HepG2 (cell line): ENCODE results near the gene LIPH. TPM values are rescaled to one million over a fixed set of nuclear protein-coding genes. Genes with fewer than 3 reads are reported as not detected.

Experiments used
- ARID3A ChIP-seq: IDR thresholded peaks from 2 replicates; pipeline ENCODE4 v1.6.1; 2012; ENCODE audit warnings: low read depth, low read length, improper control_type of control experiment
- CBX2 ChIP-seq, 2 experiments: fragments of 200-600 bp in 1 of 2; sonication (generic); formaldehyde crosslinking in 1 of 2; IDR thresholded peaks; 2 replicates each; pipeline versions ENCODE4 v1.7.0 to v1.8.1; 2018 to 2022; ENCODE audit warnings: low read depth in 2 of 2, low read length in 1 of 2, mild to moderate bottlenecking in 1 of 2, missing genetic modification reagents in 1 of 2
- GATAD2A ChIP-seq: IDR thresholded peaks from 2 replicates; pipeline ENCODE4 v1.6.1; 2016
- HNRNPL ChIP-seq: fragments of 200-400 bp; formaldehyde crosslinking; IDR thresholded peaks from 2 replicates; pipeline ENCODE4 v1.6.1; 2017; ENCODE audit warnings: mild to moderate bottlenecking, low read depth, low read length
- MAFK ChIP-seq, 2 experiments: IDR thresholded peaks in 1 of 2; conservative IDR thresholded peaks in 1 of 2; 2 replicates each; pipeline ENCODE4 v1.6.1; 2011; ENCODE audit warnings: improper control_type of control experiment in 2 of 2, low read length in 2 of 2
- SRY ChIP-seq: sonication (generic); formaldehyde crosslinking; IDR thresholded peaks from 2 replicates; pipeline ENCODE4 v1.8.0; 2022; ENCODE audit warnings: mild to moderate bottlenecking, missing genetic modification reagents
- SUZ12 ChIP-seq: fragments of 150-350 bp; IDR thresholded peaks from 2 replicates; pipeline ENCODE4 v1.6.1; 2014; ENCODE audit warnings: low read depth, low read length
- TCF7 ChIP-seq: sonication (generic); IDR thresholded peaks from 2 replicates; pipeline ENCODE4 v1.6.1; 2016; ENCODE audit warnings: antibody characterized with exemption, low read depth
- TEAD2 ChIP-seq: sonication (generic); formaldehyde crosslinking; IDR thresholded peaks from 2 replicates; pipeline ENCODE4 v1.9.0; 2021; ENCODE audit warnings: missing genetic modification reagents
- ZNF543 ChIP-seq: sonication (generic); formaldehyde crosslinking; IDR thresholded peaks from 2 replicates; pipeline ENCODE4 v1.4.0; 2020; ENCODE audit warnings: mild to moderate bottlenecking, missing genetic modification reagents
- ZNF550 ChIP-seq: sonication (generic); formaldehyde crosslinking; IDR thresholded peaks from 2 replicates; pipeline ENCODE4 v1.4.0; 2020; ENCODE audit warnings: mild to moderate bottlenecking, missing genetic modification reagents, borderline replicate concordance
- ZNF609 ChIP-seq: sonication (generic); formaldehyde crosslinking; IDR thresholded peaks from 2 replicates; pipeline ENCODE4 v1.4.0; 2020; ENCODE audit warnings: mild to moderate bottlenecking, missing genetic modification reagents, borderline replicate concordance
- ZNF770 ChIP-seq: sonication (generic); formaldehyde crosslinking; IDR thresholded peaks from 2 replicates; pipeline ENCODE4 v1.5.0; 2020; ENCODE audit warnings: mild to moderate bottlenecking, missing genetic modification reagents
- ZSCAN30 ChIP-seq: sonication (generic); formaldehyde crosslinking; IDR thresholded peaks from 2 replicates; pipeline ENCODE4 v1.5.0; 2020; ENCODE audit warnings: mild to moderate bottlenecking, missing genetic modification reagents
- polyA plus RNA-seq, 8 experiments: library from polyadenylated mRNA; depleted of rRNA in 3 of 8; stranded (reverse) in 7 of 8; unstranded in 1 of 8; fragments of >200 nt; fragmentation: Illumina TruSeq in 4 of 8; extraction: Trizol in 4 of 8; gene quantifications; 2 replicates each; pipeline versions ENCODE4 v1.2.1 to v1.2.3, GENCODE V29; 2011 to 2016; ENCODE audit warnings: low read depth in 4 of 8, missing spikeins in 1 of 8, mixed read lengths in 1 of 8; ENCODE audit not compliant: insufficient read depth in 1 of 8
- total RNA-seq, 5 experiments: library from RNA; depleted of rRNA; stranded (reverse); fragments of >200 nt; fragmentation: Illumina TruSeq; extraction: Trizol; gene quantifications; 2 replicates each; pipeline ENCODE4 v1.2.3, GENCODE V29; 2016; ENCODE audit warnings: low read depth in 1 of 5
- TF ChIP-seq, protein P1 (sequence below): sonication (generic); formaldehyde crosslinking; IDR thresholded peaks from 2 replicates; pipeline ENCODE4 v1.8.0; 2022; ENCODE audit warnings: missing genetic modification reagents, mild to moderate bottlenecking, inconsistent platforms, borderline replicate concordance
- TF ChIP-seq, protein P2 (sequence below): sonication (generic); formaldehyde crosslinking; IDR thresholded peaks from 2 replicates; pipeline ENCODE4 v1.8.1; 2023; ENCODE audit warnings: missing genetic modification reagents, inconsistent platforms, borderline replicate concordance

Gene LIPH
- total and polyA plus RNA-seq, 2 of the 13 experiments (the other 11 are each of a cell fraction or from before 2014, with no cell fraction given) = 0.09 to 0.34 TPM

DNA sequence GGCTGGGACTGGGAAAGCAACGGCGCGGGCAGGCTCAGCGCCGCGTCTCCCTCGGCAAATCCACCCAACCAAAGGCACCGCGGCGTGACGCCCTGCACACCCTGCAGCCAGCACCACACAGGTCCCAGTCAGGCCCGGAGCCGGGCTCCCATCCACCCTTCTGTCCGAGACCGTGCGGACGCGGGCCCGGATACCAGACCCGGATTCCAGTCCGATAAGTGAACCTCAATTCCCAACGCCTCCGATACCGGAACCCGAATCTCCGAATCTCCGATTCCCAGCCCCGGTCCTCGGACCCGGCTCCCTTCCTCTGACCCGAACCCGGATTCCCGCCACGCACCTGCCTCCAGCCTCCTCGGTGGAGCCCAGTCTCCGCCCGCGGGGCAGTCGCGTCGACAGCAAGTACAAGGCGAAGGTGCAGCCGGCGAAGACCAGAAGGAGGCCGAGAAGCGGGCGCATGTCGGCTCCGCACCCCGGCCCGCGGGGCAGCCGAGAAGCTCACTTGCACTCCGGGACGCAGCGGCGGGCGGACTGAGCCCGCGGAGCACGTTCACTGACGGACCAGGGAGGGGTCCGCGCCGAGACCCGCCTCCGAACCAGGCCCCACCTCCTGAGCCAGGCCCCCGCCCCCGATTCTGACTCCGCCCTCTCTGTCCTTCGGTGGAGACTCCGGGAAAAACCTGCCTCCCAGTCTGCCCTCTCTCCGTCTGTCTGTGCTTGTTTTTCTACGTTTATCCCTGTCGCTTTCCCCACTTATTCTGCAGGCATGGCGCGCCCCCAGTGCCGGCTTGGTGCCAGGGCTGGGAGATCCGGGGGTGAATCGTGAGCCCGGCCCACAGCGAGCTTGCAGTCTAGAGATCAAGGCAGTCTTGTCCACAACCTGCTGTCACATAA lies 53.6 kb downstream of the LIPH start, which contains the start of gene TMEM41A (continued):
- TF ChIP-seq SUZ12 (no peak), ZNF543 (CRISPR knock-in tag) (peak; percentile 82), ZNF609 (CRISPR knock-in tag) (peak; percentile 12; the same call in 1 of the 2 replicates), SRY (CRISPR knock-in tag) (0 out of 2 replicates have a peak, but pooled peaks have one; percentile 44), ZNF770 (CRISPR knock-in tag) (peak; percentile 84), ZSCAN30 (no peak), CBX2 (IDR thresholded peaks at IDR 0.05; ENCODE audit: low read depth, low read length) (no peak), CBX2 (CRISPR knock-in tag; IDR thresholded peaks at IDR 0.05; ENCODE audit: low read depth) (peak; percentile 80; the same call in 1 of the 2 replicates), ZNF550 (CRISPR knock-in tag) (0 out of 2 replicates have a peak, but pooled peaks have one; percentile 60), HNRNPL (0 out of 2 replicates have a peak, but pooled peaks have one; percentile 37), TCF7 (no peak), GATAD2A (peak; percentile 69; the same call in 1 of the 2 replicates), ARID3A (0 out of 2 replicates have a peak, but pooled peaks have one; percentile 27), MAFK (conservative IDR thresholded peaks at IDR 0.05 in 1 of 2, IDR thresholded peaks at IDR 0.05 in 1 of 2; ENCODE audit: low read length in 2 of 2) (no peak), TEAD2 (CRISPR knock-in tag) (no peak; the same call in 1 of the 2 replicates)
- TF ChIP-seq, protein P1, sequence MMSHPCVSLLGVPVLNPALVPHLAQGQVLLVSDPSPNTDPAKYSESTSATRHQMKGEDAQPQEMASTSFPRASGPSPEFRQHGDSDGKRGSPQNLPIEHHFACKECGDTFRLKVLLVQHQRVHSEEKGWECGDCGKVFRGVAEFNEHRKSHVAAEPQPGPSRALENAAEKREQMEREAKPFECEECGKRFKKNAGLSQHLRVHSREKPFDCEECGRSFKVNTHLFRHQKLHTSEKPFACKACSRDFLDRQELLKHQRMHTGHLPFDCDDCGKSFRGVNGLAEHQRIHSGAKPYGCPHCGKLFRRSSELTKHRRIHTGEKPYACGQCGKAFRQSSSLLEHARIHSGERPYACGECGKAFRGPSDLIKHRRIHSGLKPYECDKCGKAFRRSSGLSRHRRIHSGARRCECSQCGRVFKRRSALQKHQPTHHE (CRISPR knock-in tag) = peak; percentile 27; the same call in 1 of the 2 replicates
- TF ChIP-seq, protein P2, sequence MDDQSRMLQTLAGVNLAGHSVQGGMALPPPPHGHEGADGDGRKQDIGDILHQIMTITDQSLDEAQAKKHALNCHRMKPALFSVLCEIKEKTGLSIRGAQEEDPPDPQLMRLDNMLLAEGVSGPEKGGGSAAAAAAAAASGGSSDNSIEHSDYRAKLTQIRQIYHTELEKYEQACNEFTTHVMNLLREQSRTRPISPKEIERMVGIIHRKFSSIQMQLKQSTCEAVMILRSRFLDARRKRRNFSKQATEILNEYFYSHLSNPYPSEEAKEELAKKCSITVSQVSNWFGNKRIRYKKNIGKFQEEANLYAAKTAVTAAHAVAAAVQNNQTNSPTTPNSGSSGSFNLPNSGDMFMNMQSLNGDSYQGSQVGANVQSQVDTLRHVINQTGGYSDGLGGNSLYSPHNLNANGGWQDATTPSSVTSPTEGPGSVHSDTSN = no peak
